ENCODE results near the gene FOXK1. TPM values are rescaled to one million over a fixed set of nuclear protein-coding genes. Genes with fewer than 3 reads are reported as not detected.
"Not testable (repeated sequence)": the region's sequence is repeated elsewhere in the genome, so short reads cannot be mapped to it uniquely, and the experiment has no call there.

The FOXK1 gene
- total RNA-seq, 1 donor from 2014 or later = 17.6 TPM

DNA sequence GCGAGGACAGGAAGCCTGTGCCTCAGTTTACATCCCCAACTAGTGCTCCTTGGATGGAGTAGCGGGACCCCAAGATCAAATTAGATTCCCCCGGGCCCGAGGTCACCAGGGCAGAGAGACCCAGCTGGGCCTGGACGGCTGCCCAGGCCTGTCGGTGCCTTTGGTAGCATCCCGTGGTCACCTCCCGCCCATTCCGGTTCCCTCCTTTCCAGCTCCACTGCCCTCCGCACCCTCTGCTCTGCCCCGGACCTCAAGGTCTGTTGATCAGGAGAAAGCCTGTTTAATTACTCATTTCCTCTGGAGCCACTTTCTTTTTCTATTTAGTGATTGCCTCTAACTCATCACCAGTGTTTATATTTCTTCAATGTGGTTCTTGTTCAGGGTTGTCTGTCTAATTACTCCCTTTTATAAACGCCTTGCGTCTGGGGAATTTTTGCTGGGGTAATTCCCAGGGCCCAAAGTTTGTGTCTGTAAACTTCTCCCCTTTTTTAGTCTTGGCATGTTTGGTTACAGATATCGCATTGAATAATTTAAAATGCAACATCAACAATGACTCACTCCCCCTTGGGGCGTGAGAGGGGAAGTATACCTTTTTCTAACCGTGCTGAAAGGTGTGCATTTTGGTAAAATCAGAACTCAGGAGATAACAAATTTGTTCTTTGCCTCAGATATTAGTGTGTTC, 1.9 kb downstream of the FOXK1 start:
- TF ChIP-seq, protein P1, sequence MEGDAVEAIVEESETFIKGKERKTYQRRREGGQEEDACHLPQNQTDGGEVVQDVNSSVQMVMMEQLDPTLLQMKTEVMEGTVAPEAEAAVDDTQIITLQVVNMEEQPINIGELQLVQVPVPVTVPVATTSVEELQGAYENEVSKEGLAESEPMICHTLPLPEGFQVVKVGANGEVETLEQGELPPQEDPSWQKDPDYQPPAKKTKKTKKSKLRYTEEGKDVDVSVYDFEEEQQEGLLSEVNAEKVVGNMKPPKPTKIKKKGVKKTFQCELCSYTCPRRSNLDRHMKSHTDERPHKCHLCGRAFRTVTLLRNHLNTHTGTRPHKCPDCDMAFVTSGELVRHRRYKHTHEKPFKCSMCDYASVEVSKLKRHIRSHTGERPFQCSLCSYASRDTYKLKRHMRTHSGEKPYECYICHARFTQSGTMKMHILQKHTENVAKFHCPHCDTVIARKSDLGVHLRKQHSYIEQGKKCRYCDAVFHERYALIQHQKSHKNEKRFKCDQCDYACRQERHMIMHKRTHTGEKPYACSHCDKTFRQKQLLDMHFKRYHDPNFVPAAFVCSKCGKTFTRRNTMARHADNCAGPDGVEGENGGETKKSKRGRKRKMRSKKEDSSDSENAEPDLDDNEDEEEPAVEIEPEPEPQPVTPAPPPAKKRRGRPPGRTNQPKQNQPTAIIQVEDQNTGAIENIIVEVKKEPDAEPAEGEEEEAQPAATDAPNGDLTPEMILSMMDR (IDR thresholded peaks at IDR 0.05; ENCODE audit: insufficient read depth, low read length, severe bottlenecking) = no peak
- Histone ChIP-seq H3K36me3 (ENCODE audit: control insufficient read depth, insufficient read depth, low read length) (peaks cover 4% of the 10 kb centered on the region), H3K27me3 (ENCODE audit: control insufficient read depth, insufficient read depth, low read length) (no peaks in the 10 kb centered on the region), H3K4me3 (ENCODE audit: low read depth, low read length) (peak overlapping the region; percentile 91)
- DNase-seq (ENCODE audit: low read depth) = peak; percentile 81
- FAIRE-seq = no peak

DNA sequence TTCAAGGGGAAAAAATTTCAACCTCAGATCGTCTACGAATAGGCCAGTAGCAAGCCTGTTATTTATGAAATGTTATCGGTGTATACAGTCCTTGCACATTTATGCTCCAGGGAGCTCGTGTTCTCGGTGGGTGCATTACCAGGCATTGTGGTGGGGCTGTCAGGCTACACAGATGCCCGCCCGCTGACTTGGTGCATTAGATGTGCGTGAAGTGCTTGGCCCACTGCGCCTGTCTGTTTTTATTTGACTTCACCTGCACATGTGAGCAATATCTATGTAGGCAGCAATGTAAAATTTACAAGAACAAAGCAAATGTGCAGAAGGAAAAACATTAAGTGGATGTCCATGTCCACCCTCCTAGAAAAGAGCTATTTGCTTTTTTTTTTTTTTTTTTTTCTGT, 2.8 kb downstream of the FOXK1 start:
- H3K4me3 ChIP-seq (ENCODE audit: low read depth, low read length) = no peak overlapping the region
- peaks cover 4% of the 10 kb centered on the region for H3K36me3 ChIP-seq (ENCODE audit: control insufficient read depth, insufficient read depth, low read length)
- H3K27me3 ChIP-seq (ENCODE audit: control insufficient read depth, insufficient read depth, low read length) = no peaks in the 10 kb centered on the region
- TF ChIP-seq, protein P1 (IDR thresholded peaks at IDR 0.05; ENCODE audit: insufficient read depth, low read length, severe bottlenecking) = no peak
- no peak for FAIRE-seq
- DNase-seq (ENCODE audit: low read depth) = no peak

DNA sequence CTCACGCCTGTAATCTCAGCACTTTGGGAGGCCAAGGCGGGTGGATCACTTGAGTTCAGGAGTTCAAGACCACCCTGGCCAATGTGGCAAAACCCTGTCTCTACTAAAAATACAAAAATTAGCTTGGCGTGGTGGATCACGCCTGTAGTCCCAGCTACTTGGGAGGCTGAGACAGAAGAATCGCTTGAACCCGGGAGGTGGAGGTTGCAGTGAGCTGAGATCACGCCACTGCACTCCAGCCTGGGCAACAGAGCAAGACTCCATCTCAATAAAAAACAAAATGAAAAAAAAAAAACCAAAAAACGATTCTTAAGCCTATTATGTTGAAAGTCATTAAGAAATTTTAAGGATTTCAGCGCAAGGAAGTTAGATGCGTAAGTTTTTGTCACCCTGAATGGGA, 3.6 kb downstream of the FOXK1 start:
- H3K36me3 ChIP-seq (ENCODE audit: control insufficient read depth, insufficient read depth, low read length); H3K4me3 ChIP-seq (ENCODE audit: low read depth, low read length); DNase-seq (ENCODE audit: low read depth); H3K27me3 ChIP-seq (ENCODE audit: control insufficient read depth, insufficient read depth, low read length); FAIRE-seq: not testable (repeated sequence)

DNA sequence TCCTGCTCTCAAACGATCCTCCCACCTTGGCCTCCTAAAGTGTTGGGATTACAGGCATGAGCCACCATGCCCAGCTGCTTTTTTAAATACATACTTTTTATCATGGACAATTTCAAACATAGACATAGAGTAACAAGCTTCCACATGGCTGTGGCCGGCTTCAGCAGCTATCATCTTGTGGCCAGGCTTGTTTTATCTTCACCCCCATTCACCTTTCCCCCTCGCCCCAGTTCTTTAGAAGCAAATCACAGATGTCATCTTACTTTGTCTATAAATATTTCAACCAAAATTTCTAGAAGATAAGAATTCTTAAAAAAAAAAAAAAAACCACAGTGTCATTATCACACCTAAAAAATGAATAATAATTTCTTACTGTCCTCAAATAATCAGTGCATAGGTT, 5.9 kb downstream of the FOXK1 start:
- FAIRE-seq = no peak

DNA sequence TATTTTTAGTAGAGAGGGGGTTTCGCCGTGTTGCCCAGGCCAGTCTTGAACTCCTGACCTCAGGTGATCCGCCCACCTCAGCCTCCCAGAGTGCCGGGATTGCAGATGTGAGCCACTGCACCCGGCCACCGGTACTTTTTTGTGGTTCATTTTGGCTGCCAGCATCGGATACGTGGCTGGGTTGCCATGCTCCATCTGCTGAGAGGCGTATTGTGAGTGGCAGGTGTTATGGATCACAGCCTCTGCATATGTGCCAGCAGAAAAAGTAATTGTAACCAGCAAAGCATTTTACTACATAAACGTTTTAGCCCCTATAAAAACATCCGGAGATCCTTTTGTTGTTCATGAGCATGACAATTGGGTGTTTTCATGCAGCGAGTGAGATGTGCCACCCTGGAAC, 7.1 kb downstream of the FOXK1 start:
- TF ChIP-seq, protein P1 (IDR thresholded peaks at IDR 0.05; ENCODE audit: insufficient read depth, low read length, severe bottlenecking) = no peak

More for the DNA sequence above, 5.9 kb downstream of the FOXK1 start:
- H3K4me3 ChIP-seq (ENCODE audit: low read depth, low read length) = no peak overlapping the region
- peaks cover 4% of the 10 kb centered on the region for H3K36me3 ChIP-seq (ENCODE audit: control insufficient read depth, insufficient read depth, low read length)
- TF ChIP-seq, protein P1 (IDR thresholded peaks at IDR 0.05; ENCODE audit: insufficient read depth, low read length, severe bottlenecking) = no peak
- no peaks in the 10 kb centered on the region for H3K27me3 ChIP-seq (ENCODE audit: control insufficient read depth, insufficient read depth, low read length)
- DNase-seq (ENCODE audit: low read depth) = no peak

DNA sequence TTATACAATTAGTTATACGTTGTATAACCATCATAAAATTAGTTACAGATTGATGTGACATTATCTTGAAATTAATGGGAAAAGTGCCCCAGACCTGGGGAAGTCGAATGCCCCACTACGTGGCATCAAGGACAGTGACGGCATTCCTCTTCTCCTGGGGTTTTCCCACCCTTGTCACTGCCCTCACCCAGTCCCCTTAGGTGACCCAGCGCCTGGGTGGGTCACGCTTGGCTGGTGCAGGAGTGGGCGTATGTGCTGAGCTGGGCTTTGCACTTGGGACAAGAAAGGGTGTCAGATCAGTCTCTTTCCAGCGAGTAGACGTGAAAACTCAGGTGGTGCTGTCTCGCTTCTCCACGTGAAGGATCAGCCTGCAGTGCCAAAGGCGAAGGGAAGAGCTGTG, 7.6 kb downstream of the FOXK1 start:
- H3K4me3 ChIP-seq (ENCODE audit: low read depth, low read length) = no peak overlapping the region
- H3K36me3 ChIP-seq (ENCODE audit: control insufficient read depth, insufficient read depth, low read length) = peaks cover 4% of the 10 kb centered on the region
- DNase-seq (ENCODE audit: low read depth) = no peak
- TF ChIP-seq, protein P1 (IDR thresholded peaks at IDR 0.05; ENCODE audit: insufficient read depth, low read length, severe bottlenecking) = no peak
- no peaks in the 10 kb centered on the region for H3K27me3 ChIP-seq (ENCODE audit: control insufficient read depth, insufficient read depth, low read length)
- no peak for FAIRE-seq

More for the DNA sequence above, 7.1 kb downstream of the FOXK1 start:
- Histone ChIP-seq H3K36me3 (ENCODE audit: control insufficient read depth, insufficient read depth, low read length) (peaks cover 4% of the 10 kb centered on the region), H3K4me3 (ENCODE audit: low read depth, low read length) (no peak overlapping the region), H3K27me3 (ENCODE audit: control insufficient read depth, insufficient read depth, low read length) (no peaks in the 10 kb centered on the region)
- FAIRE-seq (no peak), DNase-seq (ENCODE audit: low read depth) (no peak)

Measured in bronchial epithelial cell (primary cell).